A673 (cell line): ENCODE data around the gene GRK6. TPM values are rescaled to one million over a fixed set of nuclear protein-coding genes. Genes with fewer than 3 reads are reported as not detected.
A peak's percentile ranks its signal among the peaks of the same experiment; 100 is the strongest.

Experiments used
- BruUV-seq: library from RNA; stranded (reverse); fragments of 400-500 nt; replicated peaks from 2 replicates; lab custom pipeline; 2021; lab: Mats Ljungman, UMichigan
- CTCF ChIA-PET: fragments of 300-600 bp; sonication (Branson Sonifier 250); formaldehyde crosslinking; loops from one replicate; lab custom pipeline; 2022; ENCODE audit warnings: antibody characterized with exemption; lab: Charles Lee
- POLR2A ChIA-PET: fragments of 300-600 bp; sonication (Branson Sonifier 250); formaldehyde crosslinking; loops from one replicate; lab custom pipeline; 2022; ENCODE audit warnings: antibody characterized with exemption; ENCODE audit not compliant: low non-redundant PET; lab: Charles Lee
- DNase-seq: peaks from one replicate; pipeline ENCODE4 v3.0.0-alpha.2; 2015; ENCODE audit warnings: low spot score
- H3K27ac ChIP-seq: fragments of 200-600 bp; sonication (generic); 2 replicates; pipeline ENCODE4 v1.5.1; 2016; ENCODE audit warnings: mixed run types, low read depth, mild to moderate bottlenecking, mixed read lengths, antibody characterized with exemption, low read length; ENCODE audit not compliant: poor library complexity, severe bottlenecking
- H3K27me3 ChIP-seq: fragments of 200-600 bp; sonication (generic); replicated peaks from 2 replicates; pipeline ENCODE4 v1.6.1; 2017; ENCODE audit warnings: mixed run types, low read depth, mild to moderate bottlenecking, mixed read lengths, antibody characterized with exemption, low read length; ENCODE audit not compliant: insufficient read depth, poor library complexity
- H3K36me3 ChIP-seq: fragments of 200-600 bp; sonication (generic); 2 replicates; pipeline ENCODE4 v1.6.1; 2016; ENCODE audit warnings: mixed run types, mild to moderate bottlenecking, mixed read lengths, antibody characterized with exemption, low read length; ENCODE audit not compliant: insufficient read depth, poor library complexity, severe bottlenecking
- H3K4me1 ChIP-seq: fragments of 200-600 bp; sonication (generic); 2 replicates; pipeline ENCODE4 v1.6.1; 2017; ENCODE audit warnings: mixed run types, mild to moderate bottlenecking, mixed read lengths, antibody characterized with exemption, low read length; ENCODE audit not compliant: insufficient read depth, poor library complexity, severe bottlenecking
- H3K4me3 ChIP-seq: fragments of 200-600 bp; sonication (generic); 2 replicates; pipeline ENCODE4 v1.5.1; 2016; ENCODE audit warnings: low read depth, mixed run types, mild to moderate bottlenecking, mixed read lengths, low read length; ENCODE audit not compliant: poor library complexity, severe bottlenecking
- H3K9me3 ChIP-seq: fragments of 200-600 bp; sonication (generic); 2 replicates; pipeline ENCODE4 v1.6.1; 2016; ENCODE audit warnings: mixed run types, low read depth, mild to moderate bottlenecking, mixed read lengths, antibody characterized with exemption, low read length; ENCODE audit not compliant: poor library complexity, severe bottlenecking
- EZH2 ChIP-seq: fragments of 200-600 bp; sonication (generic); IDR thresholded peaks from 2 replicates; pipeline ENCODE4 v1.6.1; 2017; ENCODE audit warnings: borderline replicate concordance, low read depth, mild to moderate bottlenecking, mixed read lengths, antibody characterized with exemption, low read length; ENCODE audit not compliant: poor library complexity, severe bottlenecking
- intact Hi-C: fragments of 100-400 bp; cut with micrococcal nuclease; formaldehyde crosslinking; loops from one replicate; pipeline ENCODE4 v1.10.0; 2022; ENCODE audit not compliant: unreplicated experiment
- total RNA-seq: library from RNA; stranded (reverse); gene quantifications from 2 replicates; pipeline ENCODE4 v1.2.3, GENCODE V29; 2021
- TF ChIP-seq, protein P1 (sequence below): fragments of 300-800, 200-600 bp; sonication (generic); conservative IDR thresholded peaks from 2 replicates; pipeline ENCODE4 v1.5.1; 2017; ENCODE audit warnings: low read depth, mild to moderate bottlenecking, antibody characterized with exemption, low read length, moderate library complexity, mixed read lengths

The GRK6 gene
- total RNA-seq, 1 experiment from 2014 or later: 32.1 TPM

DNA sequence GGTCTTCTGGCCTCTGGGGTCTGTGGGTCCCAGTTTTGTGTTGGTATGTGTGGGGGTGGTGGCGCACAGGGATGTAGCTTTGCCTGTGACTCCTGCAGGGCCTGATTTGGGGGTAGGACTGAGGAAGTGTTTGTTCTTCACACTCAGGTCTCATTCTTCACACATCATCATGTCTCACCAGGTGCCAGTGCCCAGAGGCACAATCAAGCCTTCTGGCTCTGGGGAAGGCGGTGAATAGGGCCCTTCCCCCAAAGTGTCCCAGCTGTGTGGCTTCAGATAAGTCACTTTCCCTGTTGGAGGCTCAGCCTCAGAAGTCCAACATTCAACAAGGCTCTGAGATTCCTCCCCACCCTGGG lies 41.8 kb downstream of the GRK6 start:
- Histone ChIP-seq H3K4me3 (no peak overlapping the region), H3K27me3 (no peaks in the 10 kb centered on the region), H3K36me3 (peaks cover 59% of the 10 kb centered on the region), H3K9me3 (no peaks in the 10 kb centered on the region), H3K4me1 (peaks cover 23% of the 10 kb centered on the region), H3K27ac (no peak overlapping the region)
- TF ChIP-seq, protein P1, sequence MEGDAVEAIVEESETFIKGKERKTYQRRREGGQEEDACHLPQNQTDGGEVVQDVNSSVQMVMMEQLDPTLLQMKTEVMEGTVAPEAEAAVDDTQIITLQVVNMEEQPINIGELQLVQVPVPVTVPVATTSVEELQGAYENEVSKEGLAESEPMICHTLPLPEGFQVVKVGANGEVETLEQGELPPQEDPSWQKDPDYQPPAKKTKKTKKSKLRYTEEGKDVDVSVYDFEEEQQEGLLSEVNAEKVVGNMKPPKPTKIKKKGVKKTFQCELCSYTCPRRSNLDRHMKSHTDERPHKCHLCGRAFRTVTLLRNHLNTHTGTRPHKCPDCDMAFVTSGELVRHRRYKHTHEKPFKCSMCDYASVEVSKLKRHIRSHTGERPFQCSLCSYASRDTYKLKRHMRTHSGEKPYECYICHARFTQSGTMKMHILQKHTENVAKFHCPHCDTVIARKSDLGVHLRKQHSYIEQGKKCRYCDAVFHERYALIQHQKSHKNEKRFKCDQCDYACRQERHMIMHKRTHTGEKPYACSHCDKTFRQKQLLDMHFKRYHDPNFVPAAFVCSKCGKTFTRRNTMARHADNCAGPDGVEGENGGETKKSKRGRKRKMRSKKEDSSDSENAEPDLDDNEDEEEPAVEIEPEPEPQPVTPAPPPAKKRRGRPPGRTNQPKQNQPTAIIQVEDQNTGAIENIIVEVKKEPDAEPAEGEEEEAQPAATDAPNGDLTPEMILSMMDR: no peak
- TF ChIP-seq EZH2: no peak
- no TSS peak for BruUV-seq
- ChIA-PET POLR2A (no interaction called here), CTCF (no interaction called here)
- intact Hi-C loops: no loop called here
- DNase-seq: no peak

DNA sequence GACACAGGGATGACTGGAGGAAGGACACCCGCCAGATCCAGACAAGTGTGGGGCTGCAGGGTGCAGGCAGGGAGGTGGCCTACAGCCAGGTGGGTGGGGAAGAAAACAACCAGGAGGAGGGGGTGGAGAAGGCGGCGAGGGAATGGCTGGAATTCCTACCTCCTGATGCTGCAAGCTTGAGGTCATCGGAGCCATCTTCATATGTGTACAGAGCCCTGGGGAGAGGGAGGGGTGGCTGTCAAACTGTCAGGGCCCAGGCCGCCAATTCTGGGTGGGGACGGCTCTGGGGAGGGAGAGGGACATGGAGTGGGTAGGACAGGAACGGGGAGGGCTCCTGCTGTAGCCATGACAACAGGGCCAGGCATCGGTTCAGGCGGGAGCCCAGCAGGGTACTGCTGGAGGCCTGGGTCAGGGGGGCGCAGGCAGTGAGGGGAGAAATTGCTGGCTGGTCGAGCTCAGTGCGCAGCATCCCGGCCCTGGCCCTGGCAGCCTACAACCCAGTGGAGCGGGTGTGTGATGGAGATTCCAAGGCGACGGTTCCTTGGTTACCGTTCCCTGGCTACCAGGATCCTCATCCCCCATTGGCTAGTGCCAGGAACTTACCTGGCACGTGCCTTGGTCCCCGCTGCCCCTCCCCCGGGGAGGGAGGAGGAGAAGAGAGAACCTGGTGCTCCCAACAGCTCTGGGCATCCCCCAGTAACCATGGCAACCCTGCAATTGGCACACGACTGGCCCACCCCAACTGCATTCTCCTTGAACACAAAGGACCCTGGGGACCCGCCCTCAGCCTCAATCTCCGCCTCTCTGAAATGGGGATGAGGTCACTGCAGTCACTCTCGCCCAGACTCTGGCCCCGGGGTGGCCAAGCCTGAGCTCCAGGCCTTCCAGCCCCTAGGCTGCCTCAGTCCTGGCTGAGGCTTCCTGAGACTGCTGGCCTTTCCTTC lies 42.5 kb downstream of the GRK6 start:
- peaks cover 24% of the 10 kb centered on the region for H3K4me1 ChIP-seq
- CTCF ChIA-PET: no interaction called here
- no peak for TF ChIP-seq EZH2
- TF ChIP-seq, protein P1: no peak
- H3K4me3 ChIP-seq: no peak overlapping the region
- no peaks in the 10 kb centered on the region for H3K27me3 ChIP-seq
- no TSS peak for BruUV-seq
- intact Hi-C loops: no loop called here
- H3K9me3 ChIP-seq: no peaks in the 10 kb centered on the region
- DNase-seq: no peak
- H3K27ac ChIP-seq: no peak overlapping the region
- peaks cover 52% of the 10 kb centered on the region for H3K36me3 ChIP-seq
- POLR2A ChIA-PET: no interaction called here

DNA sequence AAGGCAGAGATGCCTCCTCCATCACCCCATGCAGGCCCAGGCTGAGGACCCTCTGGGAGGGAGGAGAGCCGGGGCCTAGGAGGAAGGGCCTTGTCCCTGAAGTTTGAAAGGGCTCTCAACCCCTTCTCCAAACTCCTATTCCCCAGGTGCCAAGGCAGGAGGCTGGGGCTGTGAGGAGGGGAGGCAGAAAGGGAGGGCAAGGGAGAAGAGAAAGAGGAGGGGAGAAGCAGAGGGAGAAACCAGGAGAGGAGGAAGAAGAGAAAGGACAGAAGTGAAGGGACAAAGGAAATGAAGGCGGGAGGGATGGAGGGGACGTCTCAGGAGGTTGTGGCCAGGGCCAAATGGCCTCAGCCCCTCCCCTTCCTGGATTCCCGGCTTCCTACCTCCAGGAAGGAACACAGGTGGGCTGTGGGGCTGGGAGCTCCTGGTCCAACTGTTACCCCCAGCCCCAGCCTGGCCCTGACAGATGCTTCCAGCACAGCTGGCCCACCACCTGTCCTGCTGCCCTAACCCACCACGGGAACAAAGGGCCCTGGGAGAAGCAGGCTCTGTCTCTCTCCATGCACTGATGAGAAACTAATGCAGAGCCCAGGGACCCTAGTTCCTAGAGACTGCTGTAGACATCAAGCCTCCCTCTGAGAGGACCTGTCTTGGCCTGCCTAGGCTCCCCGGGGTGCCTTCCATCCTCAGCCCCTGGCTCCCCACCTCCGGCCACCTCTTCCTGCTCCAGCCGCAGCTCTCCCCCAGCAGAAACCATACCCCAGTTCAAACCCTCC lies 43.5 kb downstream of the GRK6 start:
- CTCF ChIA-PET: no interaction called here
- H3K36me3 ChIP-seq: peaks cover 51% of the 10 kb centered on the region
- no peak for TF ChIP-seq EZH2
- TF ChIP-seq, protein P1: no peak
- no peak overlapping the region for H3K4me3 ChIP-seq
- no peak for DNase-seq
- H3K27ac ChIP-seq: peak overlapping the region; percentile 42
- intact Hi-C loops: no loop called here
- peaks cover 27% of the 10 kb centered on the region for H3K4me1 ChIP-seq
- no peaks in the 10 kb centered on the region for H3K27me3 ChIP-seq
- BruUV-seq: no TSS peak
- POLR2A ChIA-PET: no interaction called here
- no peaks in the 10 kb centered on the region for H3K9me3 ChIP-seq
